Cardiac fibroblast (primary cell): ENCODE measurements around the gene OR5H6.

Source experiments
- DNase-seq, 2 donors: peaks; one replicate each; pipeline versions ENCODE4 v3.0.0 to v3.0.0-alpha.2; 2010; ENCODE audit warnings: low read depth in 2 of 2
- H3K4me3 ChIP-seq, 2 donors: replicated peaks in 1 of 2; 1 replicate in 1 of 2; 2 replicates in 1 of 2; pipeline ENCODE4 v1.5.1; 2011; ENCODE audit warnings: low read depth in 2 of 2, low read length in 2 of 2, mild to moderate bottlenecking in 2 of 2, moderate library complexity in 1 of 2
- CTCF ChIP-seq: IDR thresholded peaks from one replicate; pipeline ENCODE4 v1.5.1; 2011; ENCODE audit warnings: low read depth, mild to moderate bottlenecking, low read length, inconsistent platforms

Gene OR5H6

DNA sequence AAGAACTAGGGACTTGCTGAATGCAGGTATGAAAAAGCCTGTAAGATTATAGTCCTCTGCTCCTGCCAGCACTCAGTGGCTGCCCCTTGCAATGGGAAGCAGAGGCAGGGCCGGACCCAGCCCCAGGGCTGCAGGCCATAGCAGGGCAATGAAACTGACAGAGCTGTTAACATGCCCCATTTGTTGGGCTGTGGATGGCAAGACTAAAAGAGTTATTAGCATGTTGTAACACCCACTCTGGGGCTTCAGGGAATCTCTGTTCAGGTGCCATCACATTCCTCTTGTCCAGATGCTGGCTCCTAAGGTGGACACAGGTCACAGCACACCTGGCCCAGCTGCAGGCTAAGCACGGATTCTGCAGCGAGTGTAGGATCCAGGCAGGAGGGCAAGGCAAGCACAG is 10.9 kb downstream of the OR5H6 start:
- no peak overlapping the region for H3K4me3 ChIP-seq
- no peak for DNase-seq
- no peak for TF ChIP-seq CTCF

- no peak for TF ChIP-seq CTCF
- DNase-seq: no peak
- no peak within 1 kb of the TSS for H3K4me3 ChIP-seq
These were observed 18.2 kb downstream of the OR5H6 start, which contains the start of gene OR5H2 for GRCh38 chr3:98282205-98282604. TSS of gene OR5H2 (plus strand) at chr3:98282505. CDS start at chr3:98282903, 398 bp downstream.

DNA sequence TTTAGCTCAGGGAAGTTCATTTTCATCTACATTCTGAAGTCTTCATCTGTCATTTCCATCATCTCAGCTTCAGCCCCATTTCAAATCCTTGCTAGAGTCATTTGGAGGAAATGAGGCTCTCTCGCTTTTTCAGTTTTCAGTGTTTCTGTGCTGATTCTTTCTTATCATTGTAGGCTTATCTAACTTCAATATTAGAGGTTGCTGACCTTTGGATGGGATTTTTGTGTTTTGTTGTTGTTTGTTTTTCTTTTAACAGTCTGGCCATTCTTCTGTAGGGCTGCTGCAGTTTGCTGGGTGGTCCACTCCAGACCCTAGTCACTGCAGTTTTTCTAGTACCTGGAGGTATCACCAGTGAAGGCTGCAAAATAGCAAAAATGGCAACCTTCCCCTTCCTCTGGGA is 26.9 kb downstream of the OR5H6 start:
- H3K4me3 ChIP-seq: no peak overlapping the region
- no peak for TF ChIP-seq CTCF
- no peak for DNase-seq

GRCh38 chr3:98291332-98291957 is 27.4 kb downstream of the OR5H6 start:
- no peak overlapping the region for H3K4me3 ChIP-seq
- no peak for TF ChIP-seq CTCF
- no peak for DNase-seq
